Measurements from ENCODE around the gene KPNA4.
"Not testable (repeated sequence)": the region's sequence is repeated elsewhere in the genome, so short reads cannot be mapped to it uniquely, and the experiment has no call there.

KPNA4 gene, protein sequence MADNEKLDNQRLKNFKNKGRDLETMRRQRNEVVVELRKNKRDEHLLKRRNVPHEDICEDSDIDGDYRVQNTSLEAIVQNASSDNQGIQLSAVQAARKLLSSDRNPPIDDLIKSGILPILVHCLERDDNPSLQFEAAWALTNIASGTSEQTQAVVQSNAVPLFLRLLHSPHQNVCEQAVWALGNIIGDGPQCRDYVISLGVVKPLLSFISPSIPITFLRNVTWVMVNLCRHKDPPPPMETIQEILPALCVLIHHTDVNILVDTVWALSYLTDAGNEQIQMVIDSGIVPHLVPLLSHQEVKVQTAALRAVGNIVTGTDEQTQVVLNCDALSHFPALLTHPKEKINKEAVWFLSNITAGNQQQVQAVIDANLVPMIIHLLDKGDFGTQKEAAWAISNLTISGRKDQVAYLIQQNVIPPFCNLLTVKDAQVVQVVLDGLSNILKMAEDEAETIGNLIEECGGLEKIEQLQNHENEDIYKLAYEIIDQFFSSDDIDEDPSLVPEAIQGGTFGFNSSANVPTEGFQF

GRCh38 chr3:160565442-160566403 is at the start of gene KPNA4:
Gene KPNA4, minus strand, starts transcription at chr3:160565571. Its CDS starts 289 bp downstream, at chr3:160565282.
- DNase-seq (ENCODE audit: low read depth) = peak; percentile 96

DNA sequence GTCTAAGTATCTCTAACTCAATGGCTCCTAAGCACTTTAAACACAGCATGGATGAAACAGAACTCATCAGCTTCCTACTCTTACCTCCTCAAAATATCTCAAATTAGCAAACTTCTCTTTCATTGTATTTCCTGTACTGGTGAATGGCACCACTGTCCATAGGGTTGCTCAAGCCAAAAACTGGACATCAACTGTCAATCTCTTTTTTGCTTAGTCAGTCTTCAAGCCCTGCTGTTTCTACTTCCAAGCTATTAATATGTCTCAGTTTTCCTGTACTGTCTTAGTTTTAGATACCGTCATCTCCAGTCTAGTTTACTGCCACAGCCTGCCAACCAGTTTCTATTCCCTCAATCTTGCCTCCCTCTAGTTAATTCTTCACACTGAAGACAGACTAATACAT is 48.3 kb upstream of the KPNA4 start:
- DNase-seq (ENCODE audit: low read depth) = no peak

- DNase-seq (ENCODE audit: low read depth) = no peak
These were observed 47.2 kb upstream of the KPNA4 start for GRCh38 chr3:160612386-160613075.

GRCh38 chr3:160611141-160611540 is 45.8 kb upstream of the KPNA4 start:
- no peak for DNase-seq (ENCODE audit: low read depth)

GRCh38 chr3:160608870-160609269 is 43.5 kb upstream of the KPNA4 start:
- no peak for DNase-seq (ENCODE audit: low read depth)

- no peak for DNase-seq (ENCODE audit: low read depth)
These were observed 42.5 kb upstream of the KPNA4 start for GRCh38 chr3:160607826-160608225.

DNA sequence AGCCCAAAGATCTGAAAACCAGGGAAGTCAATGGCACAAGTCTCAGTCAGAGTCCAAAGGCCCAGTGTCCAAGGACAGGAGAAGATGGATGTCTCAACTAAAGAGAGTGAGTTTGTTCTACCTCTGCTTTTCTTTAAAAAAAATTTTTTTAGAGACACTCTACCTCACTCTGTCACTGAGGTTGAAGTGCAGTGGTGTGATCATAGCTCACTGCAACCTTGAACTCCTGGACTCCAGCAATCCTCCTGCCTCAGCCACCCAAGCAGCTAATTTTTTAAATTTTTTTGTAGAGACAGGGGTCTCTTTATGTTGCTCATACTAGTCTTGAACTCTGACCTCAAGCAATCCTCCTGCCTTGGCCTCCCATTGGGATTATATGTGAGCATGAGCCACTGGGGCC is 39.9 kb upstream of the KPNA4 start:
- no peak for DNase-seq (ENCODE audit: low read depth)

GRCh38 chr3:160603845-160604244 is 38.5 kb upstream of the KPNA4 start:
- not testable (repeated sequence) for DNase-seq (ENCODE audit: low read depth)

DNA sequence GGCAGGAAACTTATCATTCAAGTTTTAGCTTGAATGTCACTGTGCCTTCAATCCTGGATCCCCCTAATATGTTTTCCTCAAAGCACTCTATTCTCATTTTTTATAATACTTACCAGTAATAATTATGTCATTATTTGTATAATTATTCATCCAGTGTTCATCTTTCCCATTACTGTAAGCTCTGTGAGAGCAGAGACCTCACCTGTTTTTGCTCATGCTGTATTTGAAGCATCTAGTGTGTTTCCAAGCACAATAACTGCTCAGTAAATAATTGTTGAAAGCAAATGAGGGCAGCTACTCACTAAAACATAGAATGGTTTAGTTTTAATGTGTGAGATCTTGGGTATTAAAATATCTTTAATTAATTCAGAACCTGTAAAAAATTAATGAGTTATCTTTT is 36.9 kb upstream of the KPNA4 start:
- no peak for DNase-seq (ENCODE audit: low read depth)

- no peak for DNase-seq (ENCODE audit: low read depth)
These were observed 35.9 kb upstream of the KPNA4 start for GRCh38 chr3:160601288-160601687.

DNA sequence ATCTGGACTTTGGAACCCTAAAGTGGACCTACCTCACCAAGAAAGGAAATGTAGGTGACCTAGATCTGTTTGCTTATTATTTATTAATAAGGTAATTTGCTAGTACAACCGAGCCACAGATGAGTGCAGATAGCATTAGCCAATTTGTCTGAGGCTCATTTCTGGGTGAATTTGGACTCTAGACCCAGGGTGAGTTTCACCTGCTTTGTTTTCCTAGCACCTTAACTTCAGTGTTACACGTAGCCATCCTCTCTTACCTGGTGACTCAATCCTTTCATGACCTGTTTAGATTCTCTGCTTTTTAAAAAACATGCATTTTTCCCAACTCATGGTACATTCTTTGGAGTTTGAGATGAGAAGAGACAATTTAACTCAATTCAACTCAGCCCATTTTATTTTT is 33.5 kb upstream of the KPNA4 start:
- no peak for DNase-seq (ENCODE audit: low read depth)

DNA sequence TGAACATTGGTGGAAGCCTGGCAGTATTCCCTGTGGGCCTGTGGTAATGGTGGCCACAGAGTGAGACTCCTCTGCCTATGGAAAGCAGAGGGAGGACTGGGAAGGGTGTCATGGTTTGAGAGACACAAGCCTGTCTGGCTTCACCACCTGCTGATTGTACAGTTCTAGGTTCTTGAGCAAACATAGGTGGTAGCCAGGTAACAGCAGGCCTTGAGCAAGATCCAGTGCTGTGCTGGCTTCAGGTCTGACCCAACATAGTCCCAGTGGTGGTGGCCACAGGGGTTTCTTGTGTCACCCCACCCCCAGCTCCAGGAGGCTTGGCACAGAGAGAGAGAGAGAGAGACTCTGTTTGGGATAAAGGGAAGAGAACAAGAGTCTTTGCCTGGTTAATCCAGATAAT is 22.7 kb upstream of the KPNA4 start:
- DNase-seq (ENCODE audit: low read depth) = no peak

GRCh38 chr3:160587105-160587504 is 21.7 kb upstream of the KPNA4 start:
- no peak for DNase-seq (ENCODE audit: low read depth)

DNA sequence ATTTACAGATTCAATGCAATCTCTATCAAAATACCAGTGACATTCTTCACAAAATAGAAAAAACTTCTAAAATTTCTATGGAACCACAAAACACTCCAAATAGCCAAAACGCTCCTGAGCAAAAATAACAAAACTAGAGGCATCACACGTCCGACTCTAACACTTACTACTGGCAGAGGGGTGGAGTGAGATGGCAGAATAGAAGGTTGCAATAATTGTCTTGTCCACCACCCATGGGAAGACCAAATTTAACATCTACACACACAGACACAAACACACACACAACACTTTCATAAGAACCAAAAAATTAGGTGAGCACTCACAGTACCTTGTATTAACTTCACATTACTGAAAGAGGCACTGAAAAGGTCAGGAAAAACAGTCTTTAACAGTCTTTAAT is 21.3 kb upstream of the KPNA4 start:
- no peak for DNase-seq (ENCODE audit: low read depth)

DNA sequence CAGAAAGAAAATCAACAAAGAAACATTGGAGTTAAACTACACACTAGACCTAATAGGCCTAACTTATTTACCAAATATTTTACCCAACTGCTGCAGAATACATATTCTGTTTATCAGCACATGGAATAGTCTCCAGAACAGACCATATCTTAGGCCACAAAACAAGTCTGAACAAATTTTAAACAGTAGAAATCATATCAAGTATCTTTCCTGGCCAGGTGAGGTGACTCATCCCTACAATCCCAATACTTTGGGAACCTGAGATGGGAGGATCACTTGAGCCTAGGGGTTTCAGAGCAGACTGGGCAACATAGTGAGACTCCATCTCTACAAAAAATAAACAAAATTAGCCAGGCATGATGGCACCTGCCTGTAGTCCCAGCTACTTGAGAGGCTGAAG is 18.1 kb upstream of the KPNA4 start:
- no peak for DNase-seq (ENCODE audit: low read depth)

DNA sequence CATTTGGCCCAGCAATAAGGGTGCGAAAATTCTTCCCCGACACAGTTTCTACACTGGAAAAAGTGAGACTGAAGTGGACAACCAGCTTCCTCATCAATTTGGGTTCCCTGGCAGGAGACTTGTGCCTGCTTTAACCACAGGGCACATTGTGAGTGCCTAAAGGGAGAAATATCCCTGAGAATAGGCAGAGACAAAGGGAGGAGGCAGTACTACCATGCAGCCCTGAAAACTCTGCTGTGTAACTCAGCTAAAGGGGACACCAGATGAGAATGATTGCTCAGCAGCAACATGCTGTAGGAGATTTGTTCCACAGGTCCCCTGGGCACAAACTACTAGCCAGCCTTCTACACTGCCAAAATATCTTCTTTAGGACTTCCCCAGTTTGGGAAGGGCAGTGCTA is 15.6 kb upstream of the KPNA4 start:
- DNase-seq (ENCODE audit: low read depth) = no peak

DNA sequence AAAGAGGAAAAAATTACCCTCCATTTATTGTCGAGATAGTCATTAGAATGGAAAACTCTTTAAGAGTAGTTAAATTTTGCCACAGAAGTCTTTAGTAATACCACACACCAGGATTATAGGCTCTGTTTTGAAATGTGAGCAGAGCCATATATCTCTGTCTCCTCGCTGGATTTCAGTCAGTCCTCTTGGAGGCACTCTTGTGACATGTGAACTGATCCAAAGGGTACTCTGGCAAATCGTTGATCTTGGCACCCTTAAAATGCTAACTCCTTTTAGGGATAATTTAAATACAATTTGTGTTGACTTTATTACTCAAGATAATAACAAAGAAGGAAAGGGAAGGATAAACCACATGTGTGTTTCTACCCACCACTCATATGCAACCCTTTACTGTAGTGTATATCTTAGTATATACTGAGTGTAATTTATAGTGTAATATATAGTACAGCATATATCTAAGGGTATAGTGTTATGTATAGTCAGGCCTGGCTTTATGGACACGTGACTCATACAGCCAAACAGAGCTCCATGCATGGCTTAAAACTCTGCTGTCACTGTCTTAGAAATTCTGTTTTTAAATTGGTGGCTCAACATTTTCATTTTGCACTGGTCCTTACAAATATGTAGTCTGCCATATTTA is 12.3 kb upstream of the KPNA4 start:
- peak; percentile 63 for DNase-seq (ENCODE audit: low read depth)

- DNase-seq (ENCODE audit: low read depth) = no peak
These were observed 11.7 kb upstream of the KPNA4 start for GRCh38 chr3:160577093-160577492.

DNA sequence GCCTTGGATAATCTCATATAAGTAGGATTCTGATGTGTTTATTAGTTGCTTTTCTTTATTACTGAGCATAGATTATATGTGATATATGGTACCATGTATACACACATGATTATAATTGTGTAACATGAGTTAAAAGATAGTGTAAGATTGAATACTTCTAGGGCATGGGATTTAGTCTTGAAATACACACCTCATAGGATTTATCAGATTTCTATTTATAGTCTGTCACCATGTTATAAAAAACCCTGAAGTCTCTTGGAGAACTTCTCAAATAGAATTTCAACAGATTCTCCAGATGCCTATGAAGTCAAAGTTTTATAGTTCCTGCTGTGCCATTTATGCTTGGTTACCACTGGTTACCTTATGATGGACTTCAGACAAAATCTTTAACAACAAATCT is 11.2 kb upstream of the KPNA4 start:
- DNase-seq (ENCODE audit: low read depth) = no peak

DNA sequence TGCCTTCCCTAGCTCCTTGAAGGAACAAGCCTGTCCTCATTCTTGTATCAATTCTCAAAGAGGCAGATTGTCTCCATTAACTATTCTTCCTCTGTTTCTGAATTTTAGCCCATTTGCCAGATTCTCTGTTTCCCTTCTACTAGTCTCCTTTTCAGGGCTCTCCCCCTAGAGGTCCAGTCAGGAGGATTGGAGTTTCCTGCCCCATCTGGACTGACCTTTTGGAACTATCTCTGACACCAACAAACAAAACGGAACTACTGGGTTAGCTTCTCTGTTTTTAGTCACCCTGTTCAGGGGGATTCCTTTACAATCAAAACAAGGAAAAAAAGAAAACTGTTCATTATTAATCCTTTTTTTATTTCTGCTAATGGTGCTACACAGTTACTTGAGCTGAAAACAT is 10.2 kb upstream of the KPNA4 start:
- DNase-seq (ENCODE audit: low read depth) = no peak

DNA sequence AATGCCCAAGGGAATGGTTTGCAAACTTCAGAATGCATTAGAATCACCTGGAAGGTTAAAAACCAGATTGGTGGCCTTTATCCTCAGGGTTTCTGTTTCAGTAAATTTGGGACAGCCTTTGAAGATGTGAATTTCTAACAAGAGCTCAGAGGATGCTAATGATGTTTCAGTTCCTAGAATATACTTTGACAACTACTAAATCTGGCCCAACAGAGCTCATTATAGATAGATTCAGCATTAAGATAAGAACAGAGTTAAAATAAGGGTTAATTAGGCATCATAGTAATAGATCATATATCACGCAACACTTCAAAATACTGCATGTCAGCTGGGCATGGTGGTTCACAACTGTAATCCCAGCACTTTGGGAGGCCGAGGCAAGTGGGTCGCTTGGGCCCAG is 9.3 kb upstream of the KPNA4 start:
- no peak for DNase-seq (ENCODE audit: low read depth)

Measured in stromal cell of bone marrow (primary cell).